K562 (cell line): ENCODE results near the gene GLYATL1B. TPM values are rescaled to one million over a fixed set of nuclear protein-coding genes. Genes with fewer than 3 reads are reported as not detected.

ENCODE experiments used
- ATAC-seq: fragments of 200-7000 bp; cut with Tn5 transposase; 3 replicates; pipeline ENCODE4 v1.9.1; 2020; ENCODE audit warnings: moderate library complexity
- BruUV-seq: library from RNA; stranded (reverse); fragments of 400-500 nt; replicated peaks from 2 replicates; lab custom pipeline; 2021; lab: Mats Ljungman, UMichigan
- CTCF ChIA-PET: fragments of 300-600 bp; formaldehyde crosslinking; extraction: SDS; loops from one replicate; lab custom pipeline; 2021; ENCODE audit warnings: low intra/inter-chr PET ratio; lab: Yijun Ruan, JAX
- POLR2A ChIA-PET: fragments of 300-600, 350-650 bp; sonication (Branson Sonifier 250); formaldehyde crosslinking; extraction: SDS; loops from one replicate; lab custom pipeline; 2021; ENCODE audit warnings: antibody characterized with exemption, inconsistent platforms; lab: Yijun Ruan, JAX
- DNase-seq, 4 experiments: peaks; one replicate each; pipeline versions ENCODE4 v3.0.0 to v3.0.0-alpha.2; 2011 to 2018; ENCODE audit warnings: low spot score in 3 of 4, mixed read lengths in 3 of 4; ENCODE audit errors: extremely low read depth in 1 of 4
- FAIRE-seq: peaks from 2 replicates; lab custom pipeline; 2011; peaks lifted over from hg19 to GRCh38; lab: Jason Lieb, UNC
- H2AFZ ChIP-seq: 2 replicates; pipeline ENCODE4 v1.6.0; 2011; ENCODE audit warnings: low read depth, low read length, control low read depth, inconsistent platforms
- H3K27ac ChIP-seq: fragments of 200-600 bp; 3 replicates; pipeline ENCODE4 v1.8.0; 2011; ENCODE audit warnings: low read depth, mild to moderate bottlenecking, control low read depth, inconsistent platforms, low read length, moderate library complexity, mixed read lengths; ENCODE audit errors: extremely low read depth
- H3K27me3 ChIP-seq, 2 experiments: fragments of 300-600 bp in 1 of 2; 2 replicates in 1 of 2; 3 replicates in 1 of 2; pipeline versions ENCODE4 v1.6.0 to v1.8.0; 2011; ENCODE audit warnings: inconsistent platforms in 2 of 2, low read length in 2 of 2, mild to moderate bottlenecking in 1 of 2, mixed read lengths in 1 of 2, moderate library complexity in 1 of 2; ENCODE audit not compliant: control insufficient read depth in 2 of 2, insufficient read depth in 2 of 2
- H3K36me3 ChIP-seq: fragments of 300-600 bp; 3 replicates; pipeline ENCODE4 v1.8.0; 2011; ENCODE audit warnings: mild to moderate bottlenecking, low read length, inconsistent platforms; ENCODE audit not compliant: control insufficient read depth, insufficient read depth
- H3K4me1 ChIP-seq, 2 experiments: fragments of 200-600 bp in 1 of 2; replicated peaks in 1 of 2; 2 replicates in 1 of 2; 3 replicates in 1 of 2; pipeline versions ENCODE4 v1.5.1 to v1.8.0; 2011; ENCODE audit warnings: inconsistent platforms in 2 of 2, low read length in 2 of 2, mild to moderate bottlenecking in 1 of 2, mixed read lengths in 1 of 2, moderate library complexity in 1 of 2; ENCODE audit not compliant: control insufficient read depth in 2 of 2, insufficient read depth in 2 of 2
- H3K4me2 ChIP-seq: 2 replicates; pipeline ENCODE4 v1.6.1; 2011; ENCODE audit warnings: low read length, control low read depth, inconsistent platforms, mixed read lengths; ENCODE audit not compliant: insufficient read depth
- H3K4me3 ChIP-seq: fragments of 200-600 bp; sonication (generic), shearing (Covaris generic); 2 replicates; pipeline ENCODE4 v1.5.1; 2016; ENCODE audit warnings: control low read depth, inconsistent platforms
- H3K79me2 ChIP-seq: fragments of 200-600 bp; 3 replicates; pipeline ENCODE4 v1.8.0; 2011; ENCODE audit warnings: low read length, inconsistent platforms; ENCODE audit not compliant: control insufficient read depth, insufficient read depth
- H3K9ac ChIP-seq, 2 experiments: 2 replicates each; pipeline versions ENCODE4 v1.6.0 to v1.6.1; 2011; ENCODE audit warnings: low read depth in 2 of 2, low read length in 2 of 2, control low read depth in 1 of 2, inconsistent platforms in 1 of 2, mild to moderate bottlenecking in 1 of 2, mixed read lengths in 1 of 2; ENCODE audit not compliant: insufficient read depth in 1 of 2
- H3K9me1 ChIP-seq: one replicate; pipeline ENCODE4 v1.6.0; 2011; ENCODE audit warnings: inconsistent platforms, mild to moderate bottlenecking, low read length, moderate library complexity; ENCODE audit not compliant: control insufficient read depth, insufficient read depth
- H3K9me3 ChIP-seq: replicated peaks from 2 replicates; pipeline ENCODE4 v1.5.1; 2011; ENCODE audit warnings: low read depth, low read length, inconsistent platforms; ENCODE audit not compliant: control insufficient read depth, insufficient read depth
- H4K20me1 ChIP-seq: replicated peaks from 2 replicates; pipeline ENCODE4 v1.6.1; 2011; ENCODE audit warnings: low read length, inconsistent platforms, mixed read lengths; ENCODE audit not compliant: control insufficient read depth, insufficient read depth
- FOXJ2 ChIP-seq: fragments of 200-800 bp; sonication (Bioruptor generic); IDR thresholded peaks from 2 replicates; pipeline ENCODE4 v1.6.1; 2016; ENCODE audit warnings: missing genetic modification characterization, missing compliant biosample characterization
- KDM1A ChIP-seq, 2 experiments: fragments of 450-650 bp; IDR thresholded peaks; 2 replicates each; pipeline ENCODE4 v1.6.1; 2016; ENCODE audit warnings: mild to moderate bottlenecking in 2 of 2
- SNRNP70 ChIP-seq: fragments of 200-400 bp; formaldehyde crosslinking; optimal IDR thresholded peaks from 2 replicates; pipeline ENCODE3; 2017; ENCODE audit warnings: low read depth, low read length
- SREBF2 ChIP-seq: sonication (generic); formaldehyde crosslinking; IDR thresholded peaks from 2 replicates; pipeline ENCODE4 v1.4.0; 2020; ENCODE audit warnings: mild to moderate bottlenecking, missing genetic modification reagents
- ZSCAN32 ChIP-seq: fragments of 450-650 bp; formaldehyde crosslinking; IDR thresholded peaks from 2 replicates; pipeline ENCODE4 v1.4.0; 2020; ENCODE audit warnings: mild to moderate bottlenecking, moderate library complexity
- WGBS: fragments of 100-300 bp; shearing (Covaris generic); methylation state at CpG from one replicate; pipeline ENCODE4 v1.1.6; 2016; ENCODE audit warnings: low coverage, mixed read lengths; ENCODE audit not compliant: insufficient coverage; ENCODE audit errors: missing lambda C conversion rate; 5-methylcytosine and 5-hydroxymethylcytosine counted together
- in situ Hi-C: fragments of 300-500 bp; cut with MboI; formaldehyde crosslinking; loops from 4 replicates; pipeline ENCODE4 v1.15.0; 2018; ENCODE audit warnings: inconsistent platforms, mixed read lengths
- intact Hi-C: fragments of 100-400 bp; cut with micrococcal nuclease; formaldehyde crosslinking; loops from 2 replicates; pipeline ENCODE4 v1.14.2; 2022
- polyA plus RNA-seq, 8 experiments: library from polyadenylated mRNA; depleted of rRNA in 4 of 8; stranded (reverse) in 5 of 8; unstranded in 3 of 8; fragments of >200 nt; fragmentation: Nextera tagmentation in 2 of 8; fragmentation: Illumina TruSeq in 1 of 8; extraction: Ambion mirVana in 2 of 8; extraction: Trizol in 1 of 8; gene quantifications; 2 replicates each; pipeline versions ENCODE4 v1.2.1 to v1.2.3, GENCODE V29; 2011 to 2014; ENCODE audit warnings: inconsistent platforms in 1 of 8, missing spikeins in 1 of 8
- total RNA-seq, 7 experiments: library from RNA; depleted of rRNA in 6 of 7; stranded (reverse); fragments of >200 nt in 6 of 7; fragmentation: Illumina TruSeq in 2 of 7; extraction: Trizol in 2 of 7; gene quantifications; 2 replicates each; pipeline versions ENCODE4 v1.2.1 to v1.2.3, GENCODE V29; 2011 to 2021; ENCODE audit warnings: low replicate concordance in 1 of 7

GLYATL1B gene
- total and polyA plus RNA-seq, 9 of the 15 experiments (the other 6 are each of a cell fraction or from before 2014, with no cell fraction given) = not detected

DNA sequence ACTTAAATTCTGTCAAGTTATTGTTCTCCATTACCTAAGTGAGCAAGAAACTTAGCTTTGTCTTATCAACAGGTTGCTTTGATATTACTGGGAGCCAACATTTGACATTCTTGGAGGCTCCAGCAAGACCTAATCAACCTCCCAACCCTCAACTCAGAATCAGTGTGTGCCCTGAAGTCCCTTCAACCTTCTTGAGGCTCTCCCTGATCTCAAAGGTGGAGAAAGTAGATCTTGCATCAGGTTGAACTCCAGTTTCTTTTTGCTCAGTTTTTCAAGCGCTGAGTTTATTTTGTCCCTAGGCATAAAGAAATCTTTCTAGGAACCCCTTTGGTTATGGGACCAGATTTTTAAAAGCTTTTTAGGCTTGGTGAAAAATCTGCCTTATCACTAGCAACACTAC lies 58.0 kb downstream of the GLYATL1B start:
- in situ Hi-C loops = loop anchor here (25.0 kb wide), 1 partner anchor 507 kb away; no protein-coding TSS in a partner anchor
- H3K36me3 ChIP-seq = peaks cover 11% of the 10 kb centered on the region; the same call in 1 of the 3 replicates
- DNase-seq = peak in 1 of 4 experiments; percentile 18
- intact Hi-C loops = loop anchor here (10.0 kb wide), 2 partner anchors 369 to 569 kb away; partner anchors contain the start of genes LPXN and ZFP91
- POLR2A ChIA-PET = interaction anchor here (0.6 to 1.9 kb wide), 4 partner anchors 8 to 370 kb away, joined by 3 to 8 read pairs (median 4); no protein-coding TSS in a partner anchor
- H3K9ac ChIP-seq = peak overlapping the region in 1 of 2 experiments; percentile 64; a peak in 2 of 4 replicates
- peak overlapping the region; percentile 85 for H3K4me2 ChIP-seq
- H3K79me2 ChIP-seq = peaks cover 7% of the 10 kb centered on the region; the same call in 1 of the 3 replicates
- no peak for TF ChIP-seq SNRNP70
- 0 out of 2 replicates have a peak, but pooled peaks have one; percentile 2 for TF ChIP-seq SREBF2 (CRISPR knock-in tag)
- no peak for TF ChIP-seq ZSCAN32 (CRISPR knock-in tag)
- TF ChIP-seq FOXJ2 (tag) = 0 out of 2 replicates have a peak, but pooled peaks have one; percentile 26
- TF ChIP-seq KDM1A (IDR thresholded peaks at IDR 0.05) = peak in 1 of 2 experiments; percentile 16; a peak in 1 of 4 replicates
- peak overlapping the region; percentile 96 for H2AFZ ChIP-seq
- peak; percentile 23 for FAIRE-seq
- H3K4me3 ChIP-seq = peak overlapping the region; percentile 48
- no peaks in the 10 kb centered on the region for H3K9me1 ChIP-seq
- H3K27ac ChIP-seq = peak overlapping the region; percentile 79
- ATAC-seq = no peak
- no peaks in the 10 kb centered on the region for H4K20me1 ChIP-seq
- H3K9me3 ChIP-seq = no peaks in the 10 kb centered on the region
- CTCF ChIA-PET = no interaction called here
- H3K27me3 ChIP-seq = no peaks in the 10 kb centered on the region
- peaks cover 14 to 19% of the 10 kb centered on the region in 2 experiments for H3K4me1 ChIP-seq
- WGBS = 23% methylated on average over 1 of the region's 1 CpG
- TSS peak; percentile 53 for BruUV-seq

Other genes with a start within 250 kb of the GLYATL1B start
- not detected in 2 replicates for gene GLYATL2, start 241.6 kb upstream of the GLYATL1B start, total RNA-seq (2014; rRNA removed)
- gene GLYATL2, start 241.6 kb upstream of the GLYATL1B start, total RNA-seq (2014; rRNA removed; fragmentation: Illumina TruSeq; extraction: Trizol) = not detected in 2 replicates
- gene GLYATL2, start 241.6 kb upstream of the GLYATL1B start, total RNA-seq (2015; rRNA removed; fragmentation: Illumina TruSeq; extraction: Trizol) = not detected in 2 replicates
- gene GLYATL2, start 241.6 kb upstream of the GLYATL1B start, total RNA-seq (2021) = not detected in 2 replicates
- not detected in 2 replicates for gene GLYATL2, start 241.6 kb upstream of the GLYATL1B start, polyA plus RNA-seq (2011; rRNA removed)
- not detected in 2 replicates for gene GLYATL2, start 241.6 kb upstream of the GLYATL1B start, polyA plus RNA-seq (2014; fragmentation: Illumina TruSeq; extraction: Trizol)
- gene GLYATL2, start 241.6 kb upstream of the GLYATL1B start, polyA plus RNA-seq (2014; fragmentation: Nextera tagmentation; extraction: Ambion mirVana) = not detected
- not detected in 2 replicates for gene GLYATL2, start 241.6 kb upstream of the GLYATL1B start, polyA plus RNA-seq (2014; rRNA removed)
- gene GLYATL1, start 146.8 kb upstream of the GLYATL1B start, total RNA-seq (2014; rRNA removed) = not detected in 2 replicates
- not detected in 2 replicates for gene GLYATL1, start 146.8 kb upstream of the GLYATL1B start, total RNA-seq (2014; rRNA removed; fragmentation: Illumina TruSeq; extraction: Trizol)
- not detected in 2 replicates for gene GLYATL1, start 146.8 kb upstream of the GLYATL1B start, total RNA-seq (2015; rRNA removed; fragmentation: Illumina TruSeq; extraction: Trizol)
- not detected in 2 replicates for gene GLYATL1, start 146.8 kb upstream of the GLYATL1B start, total RNA-seq (2021)
- not detected in 2 replicates for gene GLYATL1, start 146.8 kb upstream of the GLYATL1B start, polyA plus RNA-seq (2011; rRNA removed)
- not detected in 2 replicates for gene GLYATL1, start 146.8 kb upstream of the GLYATL1B start, polyA plus RNA-seq (2014; fragmentation: Illumina TruSeq; extraction: Trizol)
- gene GLYATL1, start 146.8 kb upstream of the GLYATL1B start, polyA plus RNA-seq (2014; fragmentation: Nextera tagmentation; extraction: Ambion mirVana) = not detected
- gene GLYATL1, start 146.8 kb upstream of the GLYATL1B start, polyA plus RNA-seq (2014; rRNA removed) = not detected in 2 replicates
- gene FAM111B, start 20.9 kb downstream of the GLYATL1B start, total RNA-seq (2014; rRNA removed) = not detected in 2 replicates
- gene FAM111B, start 20.9 kb downstream of the GLYATL1B start, total RNA-seq (2014; rRNA removed; fragmentation: Illumina TruSeq; extraction: Trizol) = not detected in 2 replicates
- 0.26 and 0.33 TPM in 2 replicates for gene FAM111B, start 20.9 kb downstream of the GLYATL1B start, total RNA-seq (2015; rRNA removed; fragmentation: Illumina TruSeq; extraction: Trizol)
- gene FAM111B, start 20.9 kb downstream of the GLYATL1B start, total RNA-seq (2021) = 0.13 TPM in 1 of 2 replicates, not detected in the other
- gene FAM111B, start 20.9 kb downstream of the GLYATL1B start, polyA plus RNA-seq (2011; rRNA removed) = not detected in 2 replicates
- gene FAM111B, start 20.9 kb downstream of the GLYATL1B start, polyA plus RNA-seq (2014; fragmentation: Illumina TruSeq; extraction: Trizol) = 0.04 TPM in 1 of 2 replicates, not detected in the other
- gene FAM111B, start 20.9 kb downstream of the GLYATL1B start, polyA plus RNA-seq (2014; fragmentation: Nextera tagmentation; extraction: Ambion mirVana) = under 1 TPM in 1 of 2 experiments, not detected in 1; 0.01 TPM
- 0.07 TPM in 1 of 2 replicates, not detected in the other for gene FAM111B, start 20.9 kb downstream of the GLYATL1B start, polyA plus RNA-seq (2014; rRNA removed)
- gene FAM111A, start 56.5 kb downstream of the GLYATL1B start, total RNA-seq (2014; rRNA removed) = 18.0 and 20.1 TPM in 2 replicates
- 27.6 and 28.4 TPM in 2 replicates for gene FAM111A, start 56.5 kb downstream of the GLYATL1B start, total RNA-seq (2014; rRNA removed; fragmentation: Illumina TruSeq; extraction: Trizol)
- 29.9 and 30.6 TPM in 2 replicates for gene FAM111A, start 56.5 kb downstream of the GLYATL1B start, total RNA-seq (2015; rRNA removed; fragmentation: Illumina TruSeq; extraction: Trizol)
- gene FAM111A, start 56.5 kb downstream of the GLYATL1B start, total RNA-seq (2021) = 19.0 and 19.5 TPM in 2 replicates
- 2.3 and 16.1 TPM in 2 replicates for gene FAM111A, start 56.5 kb downstream of the GLYATL1B start, polyA plus RNA-seq (2011; rRNA removed)
- gene FAM111A, start 56.5 kb downstream of the GLYATL1B start, polyA plus RNA-seq (2014; fragmentation: Illumina TruSeq; extraction: Trizol) = 17.7 and 22.3 TPM in 2 replicates
- 10 to 100 TPM; 14.8 to 16.5 TPM for gene FAM111A, start 56.5 kb downstream of the GLYATL1B start, polyA plus RNA-seq (2014; fragmentation: Nextera tagmentation; extraction: Ambion mirVana)
- gene FAM111A, start 56.5 kb downstream of the GLYATL1B start, polyA plus RNA-seq (2014; rRNA removed) = 21.8 and 24.7 TPM in 2 replicates
- 0.20 TPM in 1 of 2 replicates, not detected in the other for gene DTX4, start 85.8 kb downstream of the GLYATL1B start, total RNA-seq (2014; rRNA removed)
- 0.03 TPM in 1 of 2 replicates, not detected in the other for gene DTX4, start 85.8 kb downstream of the GLYATL1B start, total RNA-seq (2014; rRNA removed; fragmentation: Illumina TruSeq; extraction: Trizol)
- 0.04 and 0.15 TPM in 2 replicates for gene DTX4, start 85.8 kb downstream of the GLYATL1B start, total RNA-seq (2015; rRNA removed; fragmentation: Illumina TruSeq; extraction: Trizol)
- gene DTX4, start 85.8 kb downstream of the GLYATL1B start, total RNA-seq (2021) = 0.11 and 0.47 TPM in 2 replicates
- 0.07 TPM in 1 of 2 replicates, not detected in the other for gene DTX4, start 85.8 kb downstream of the GLYATL1B start, polyA plus RNA-seq (2011; rRNA removed)
- gene DTX4, start 85.8 kb downstream of the GLYATL1B start, polyA plus RNA-seq (2014; fragmentation: Illumina TruSeq; extraction: Trizol) = 0.06 TPM in 2 replicates
- gene DTX4, start 85.8 kb downstream of the GLYATL1B start, polyA plus RNA-seq (2014; fragmentation: Nextera tagmentation; extraction: Ambion mirVana) = under 1 TPM in 1 of 2 experiments, not detected in 1; 0.03 TPM
- 0.04 TPM in 1 of 2 replicates, not detected in the other for gene DTX4, start 85.8 kb downstream of the GLYATL1B start, polyA plus RNA-seq (2014; rRNA removed)
- gene MPEG1, start 126.6 kb downstream of the GLYATL1B start, total RNA-seq (2014; rRNA removed) = not detected in 2 replicates
- gene MPEG1, start 126.6 kb downstream of the GLYATL1B start, total RNA-seq (2014; rRNA removed; fragmentation: Illumina TruSeq; extraction: Trizol) = not detected in 2 replicates
- gene MPEG1, start 126.6 kb downstream of the GLYATL1B start, total RNA-seq (2015; rRNA removed; fragmentation: Illumina TruSeq; extraction: Trizol) = not detected in 2 replicates
- gene MPEG1, start 126.6 kb downstream of the GLYATL1B start, total RNA-seq (2021) = 0.07 TPM in 2 replicates
- gene MPEG1, start 126.6 kb downstream of the GLYATL1B start, polyA plus RNA-seq (2011; rRNA removed) = not detected in 2 replicates
- not detected in 2 replicates for gene MPEG1, start 126.6 kb downstream of the GLYATL1B start, polyA plus RNA-seq (2014; fragmentation: Illumina TruSeq; extraction: Trizol)
- gene MPEG1, start 126.6 kb downstream of the GLYATL1B start, polyA plus RNA-seq (2014; fragmentation: Nextera tagmentation; extraction: Ambion mirVana) = not detected
- gene MPEG1, start 126.6 kb downstream of the GLYATL1B start, polyA plus RNA-seq (2014; rRNA removed) = not detected in 2 replicates